Dermis blood vessel endothelial cell (primary cell): Measurements from ENCODE around the gene AGPAT3. TPM values are rescaled to one million over a fixed set of nuclear protein-coding genes. Genes with fewer than 3 reads are reported as not detected.

Source experiments
- DNase-seq: peaks from one replicate; pipeline ENCODE4 v3.0.0; 2010
- total RNA-seq: library from RNA; depleted of rRNA; stranded (reverse); fragments of >200 nt; gene quantifications from 2 replicates; pipeline ENCODE4 v1.2.3, GENCODE V29; 2014

AGPAT3 gene
- total RNA-seq, 1 donor from 2014 or later, result 56.8 TPM

DNA sequence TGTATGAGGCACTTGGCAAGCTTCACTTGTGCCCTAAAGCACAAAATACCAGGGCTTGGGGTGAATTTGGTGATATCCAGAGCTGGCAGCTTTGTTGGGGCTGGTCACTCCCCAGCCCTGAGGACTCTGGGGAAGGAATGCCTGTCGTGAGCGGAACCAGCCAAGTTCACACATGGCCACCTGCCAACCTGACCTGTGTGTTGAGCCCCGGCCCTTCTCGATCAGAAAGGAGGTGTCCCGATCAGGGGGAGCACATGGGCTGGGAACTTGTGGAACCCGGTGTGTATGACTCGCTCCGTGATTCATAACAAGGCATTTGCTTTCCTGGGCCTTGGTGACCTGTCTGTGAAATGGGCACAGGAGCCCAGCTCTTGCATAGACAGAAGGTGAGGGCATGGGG, 43.1 kb downstream of the AGPAT3 start:
- no peak for DNase-seq

DNA sequence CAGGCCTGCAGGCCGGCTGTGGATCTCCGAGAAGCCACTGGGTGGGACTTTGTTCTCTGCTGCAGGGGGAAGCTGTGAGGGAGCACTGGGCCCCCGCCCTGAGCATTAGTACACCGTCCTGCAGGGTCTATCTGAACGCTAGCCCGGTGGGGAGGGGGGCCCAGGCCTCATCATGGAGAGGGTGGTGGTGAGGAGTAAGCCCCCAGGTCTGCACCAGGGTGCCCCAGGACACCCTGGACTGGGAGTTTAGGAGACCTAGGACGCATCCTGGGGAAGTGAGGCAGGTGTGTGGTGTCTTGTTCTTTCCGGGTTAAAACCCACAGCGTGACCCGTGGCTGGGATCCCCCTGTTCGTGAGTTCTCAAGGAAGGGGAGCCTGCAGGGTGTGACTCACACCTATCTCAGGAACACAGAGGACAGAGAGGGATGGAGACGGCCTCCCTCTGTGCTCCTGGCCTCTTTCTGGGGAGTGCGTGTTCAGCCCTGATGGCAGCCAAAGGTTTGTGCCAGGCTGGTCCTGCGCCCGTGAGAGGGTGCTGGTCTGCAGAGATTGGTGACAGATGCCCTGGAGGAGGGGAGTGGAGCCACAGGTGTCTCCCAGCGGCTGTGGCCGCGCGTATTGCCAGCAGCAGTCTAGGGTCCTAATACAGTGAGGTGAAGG, 44.8 kb downstream of the AGPAT3 start:
- DNase-seq, result no peak

DNA sequence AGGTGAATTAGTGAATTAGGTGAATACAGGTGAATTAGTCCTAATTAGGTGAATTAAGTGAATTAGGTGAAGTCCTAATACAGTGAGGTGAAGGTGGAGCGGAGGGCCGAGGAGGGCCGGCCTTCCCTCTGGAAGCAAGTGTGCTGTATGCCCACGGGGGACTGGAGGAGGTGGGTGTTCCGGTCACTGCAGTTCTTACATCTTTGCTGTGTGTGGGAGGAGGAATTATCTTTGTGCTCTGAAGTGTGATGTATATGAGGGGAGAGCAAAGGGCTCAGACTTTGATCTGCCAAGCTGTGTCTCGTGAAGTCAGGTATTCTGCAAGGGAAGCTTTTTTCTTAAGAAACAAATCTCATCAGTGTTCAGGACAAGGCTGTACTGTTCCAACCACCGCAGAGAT, 45.4 kb downstream of the AGPAT3 start:
- DNase-seq, result no peak

DNA sequence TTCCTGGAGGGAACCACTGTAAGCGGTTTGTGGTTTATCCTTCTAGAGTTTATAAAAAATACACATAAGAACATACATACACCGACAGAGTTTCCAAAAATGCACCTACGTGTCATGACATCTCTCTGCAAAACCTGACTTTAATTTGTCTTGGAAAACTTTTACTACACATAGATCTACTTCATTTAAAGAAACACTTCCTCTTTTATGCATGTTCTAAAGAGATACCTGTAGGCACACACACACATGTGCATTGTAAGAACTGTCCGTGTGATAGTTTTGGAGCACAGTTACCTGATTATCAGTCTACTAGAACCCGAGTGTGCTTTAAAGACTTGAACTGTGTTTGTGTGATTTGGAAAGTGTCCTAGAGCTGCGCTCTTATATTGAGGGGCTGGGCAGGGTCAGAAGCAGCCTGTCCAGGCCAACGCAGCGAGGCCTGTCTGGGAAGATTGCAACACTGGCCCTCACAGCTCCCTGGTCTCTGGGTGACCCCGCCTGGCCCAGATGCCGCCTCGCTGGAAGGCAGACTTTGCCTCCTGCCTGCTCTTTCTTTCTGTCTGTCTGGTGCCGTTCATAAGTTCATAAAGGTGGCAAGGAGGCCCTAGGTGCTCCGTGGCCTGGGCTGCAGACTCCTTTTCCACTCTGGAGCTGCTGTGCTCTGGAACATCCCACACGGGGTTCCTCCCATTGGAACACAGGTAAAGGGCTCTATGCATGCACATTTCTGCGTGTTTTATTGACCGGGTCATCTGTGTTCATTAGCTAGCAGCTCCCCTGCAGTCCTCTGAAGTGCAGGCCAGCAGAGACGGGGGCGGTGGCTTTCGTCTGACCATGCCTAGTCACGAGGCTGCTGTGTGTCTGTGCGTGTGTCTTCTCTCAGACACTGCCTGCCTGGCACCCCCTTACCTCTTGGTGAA, 46.3 kb downstream of the AGPAT3 start:
- DNase-seq, result no peak

DNA sequence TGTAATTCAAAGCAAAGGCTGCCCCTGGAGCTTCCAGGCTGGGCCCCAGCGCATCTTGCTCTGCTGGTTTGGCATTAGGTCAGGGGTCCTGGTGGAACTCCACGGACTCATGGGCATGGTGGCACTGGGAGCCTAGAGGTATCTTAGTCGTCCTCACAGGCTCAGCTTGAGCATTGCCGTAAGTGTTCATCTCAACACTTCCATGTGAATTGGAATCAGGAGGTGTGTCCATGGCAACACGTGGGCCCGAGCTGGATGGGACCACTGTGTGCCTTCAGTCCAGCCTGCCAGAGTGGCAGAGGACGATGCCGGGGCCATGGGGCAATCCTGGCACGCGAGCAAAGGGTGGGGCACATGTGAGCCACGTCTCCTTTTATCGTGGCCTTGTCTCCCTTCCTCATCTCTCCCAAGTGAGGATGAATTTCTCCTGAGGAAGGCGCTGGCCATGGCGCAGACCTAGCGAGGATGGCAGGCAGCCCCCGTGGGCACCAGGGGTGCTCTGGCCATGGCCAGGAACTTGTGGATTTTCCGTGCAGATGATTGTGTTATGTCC, 47.0 kb downstream of the AGPAT3 start:
- no peak for DNase-seq

DNA sequence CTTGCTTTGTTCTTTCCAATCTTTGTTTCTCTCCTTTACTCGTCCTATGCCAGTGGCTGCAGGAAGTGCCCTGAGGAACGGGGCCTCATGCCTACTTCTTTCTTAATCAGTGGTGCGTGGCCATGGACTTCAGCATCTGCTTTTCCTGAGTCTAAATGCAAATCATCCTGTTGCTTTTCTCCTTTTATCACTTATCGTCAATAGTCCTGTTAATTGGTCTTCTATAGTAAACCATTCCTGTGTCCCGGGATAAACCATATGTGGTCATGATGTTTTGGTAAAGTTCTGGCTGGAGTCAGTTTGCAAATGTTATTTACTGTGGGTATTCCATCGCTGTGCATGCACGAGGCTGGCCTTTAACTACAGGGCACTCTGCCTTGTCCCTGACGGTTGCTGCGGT, 47.5 kb downstream of the AGPAT3 start:
- no peak for DNase-seq

DNA sequence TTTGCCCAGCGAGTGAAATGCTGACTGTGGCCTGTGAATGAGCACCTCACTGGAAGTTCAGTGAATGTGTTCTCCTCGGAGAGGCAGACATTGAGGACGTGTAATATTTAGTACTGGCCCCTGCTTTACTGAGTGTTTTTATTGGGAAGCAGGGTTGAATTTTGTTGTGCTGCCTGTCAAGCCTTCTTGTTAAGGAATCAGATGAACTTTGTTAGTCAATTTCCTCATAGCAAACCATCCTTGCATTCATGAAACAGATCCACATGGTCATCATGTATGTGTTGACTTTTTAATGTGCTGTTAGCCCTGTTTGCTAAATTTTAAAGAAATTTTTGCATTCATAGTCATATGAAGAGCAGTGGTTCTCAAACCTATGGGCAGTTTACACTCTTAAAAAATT, 47.9 kb downstream of the AGPAT3 start:
- DNase-seq, result no peak

DNA sequence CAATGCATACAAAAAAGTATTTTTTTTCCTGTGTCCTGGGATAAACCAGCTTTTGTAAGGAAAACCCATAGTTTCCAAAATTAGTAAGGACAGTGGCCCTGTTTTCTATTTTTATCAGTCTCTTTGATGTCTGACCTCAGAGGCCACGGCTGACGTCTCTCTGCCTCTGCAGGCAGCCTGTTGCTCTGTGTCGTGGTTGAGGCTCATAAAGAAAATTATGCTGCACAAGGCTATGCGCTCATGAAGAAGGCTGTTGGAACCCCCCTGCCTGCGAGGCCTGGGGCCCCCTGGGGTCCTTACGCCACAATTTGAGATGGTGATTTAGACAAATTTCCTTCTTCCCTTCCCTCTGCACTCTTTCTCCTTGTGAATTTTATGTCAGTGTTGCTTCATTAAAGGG, 48.9 kb downstream of the AGPAT3 start:
- no peak for DNase-seq

DNA sequence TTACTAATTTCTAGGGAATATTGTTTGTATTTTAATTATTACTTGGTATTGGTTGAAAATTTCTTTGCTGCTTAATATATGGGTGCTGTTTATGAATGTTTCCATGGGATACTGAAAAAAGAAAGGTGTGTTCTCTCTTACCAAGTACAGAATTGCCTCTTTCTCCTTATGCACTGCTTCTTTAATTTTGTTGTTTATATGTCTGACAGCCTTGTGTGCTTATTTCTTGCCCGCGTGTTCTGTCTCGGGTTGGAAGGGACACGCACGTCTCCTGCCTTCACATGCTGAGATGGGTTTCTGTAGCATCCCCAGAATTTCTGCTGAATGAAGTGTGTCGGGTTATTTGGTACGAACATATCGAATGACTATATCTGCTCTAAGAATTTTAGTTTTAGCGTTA, 51.1 kb downstream of the AGPAT3 start:
- no peak for DNase-seq

DNA sequence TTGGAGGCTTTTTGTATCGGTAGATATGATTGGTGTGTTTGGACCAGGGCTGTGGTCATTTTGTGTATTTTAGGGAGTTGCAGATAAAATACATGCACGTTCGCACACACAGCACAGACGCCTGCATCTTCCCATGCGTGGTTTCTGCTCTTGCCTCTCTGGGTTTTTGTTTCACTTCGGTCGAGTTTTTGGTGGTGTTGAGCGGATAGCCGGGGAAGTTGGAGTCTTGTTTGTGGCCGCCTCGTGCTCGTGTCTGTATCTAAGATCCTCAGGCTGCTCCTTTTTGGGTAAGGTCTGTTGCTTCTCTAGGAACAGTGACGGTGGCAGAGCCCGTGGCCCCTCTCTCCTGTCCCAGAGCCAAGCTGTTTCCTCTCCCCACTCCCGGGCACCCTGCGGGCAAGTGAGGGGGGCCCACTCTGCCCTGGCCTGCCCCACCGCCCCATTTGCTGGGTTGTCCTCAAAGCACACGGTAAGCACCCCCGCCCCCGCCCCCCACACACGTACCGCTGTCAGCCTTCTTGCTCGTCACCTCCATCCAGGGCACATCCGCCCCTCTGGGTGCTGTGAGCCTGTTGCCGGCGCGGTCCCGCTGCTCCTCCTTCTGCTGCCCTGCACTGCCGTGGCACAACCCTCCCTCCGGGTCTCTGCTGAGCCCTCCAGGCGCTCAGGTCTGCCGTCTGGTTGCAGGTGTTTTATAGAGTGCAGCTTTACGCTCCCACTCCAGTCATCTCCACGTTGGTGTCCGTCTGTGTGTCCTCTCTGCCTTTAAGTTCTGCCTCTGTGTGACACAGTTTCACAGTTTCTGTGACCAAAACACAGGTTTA, 51.9 kb downstream of the AGPAT3 start:
- DNase-seq, result no peak

DNA sequence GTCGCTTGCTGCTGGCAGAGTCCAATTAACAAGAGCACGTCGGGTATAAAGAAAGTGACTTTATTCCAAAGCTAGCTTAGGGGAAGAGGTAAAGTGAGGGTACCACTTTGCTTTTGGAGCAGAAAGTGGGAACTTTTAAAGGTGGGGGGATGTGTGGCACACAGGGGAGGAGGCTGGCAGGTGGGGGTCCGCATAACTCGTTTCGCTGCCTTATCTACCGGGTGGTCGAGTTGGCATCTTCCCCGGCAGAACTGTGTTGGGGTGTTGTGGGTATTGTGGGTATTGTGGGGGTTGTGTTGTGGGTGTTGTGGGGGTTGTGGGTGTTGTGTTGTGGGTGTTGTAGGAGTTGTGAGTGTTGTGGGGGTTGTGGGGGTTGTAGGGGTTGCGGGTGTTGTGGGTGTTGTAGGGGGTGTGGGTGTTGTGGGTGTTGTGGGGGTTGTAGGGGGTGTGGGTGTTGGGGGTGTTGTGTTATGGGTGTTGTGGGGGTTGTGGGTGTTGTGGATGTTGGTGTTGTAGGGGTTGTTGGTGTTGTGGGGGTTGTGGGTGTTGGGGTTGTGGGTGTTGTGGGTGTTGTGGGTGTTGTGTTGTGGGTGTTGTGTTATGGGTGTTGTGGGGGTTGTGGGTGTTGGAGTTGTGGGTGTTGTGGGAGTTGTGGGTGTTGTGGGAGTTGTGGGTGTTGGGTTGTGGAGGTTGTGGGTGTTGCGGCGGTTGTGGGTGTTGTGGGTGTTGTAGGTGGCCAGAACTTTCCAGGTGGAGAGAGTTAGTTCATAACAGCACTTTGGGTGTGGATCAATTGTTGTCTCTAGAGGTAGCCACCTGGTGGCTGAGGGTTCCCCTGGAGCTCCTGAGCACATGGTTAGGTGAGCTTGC, 52.7 kb downstream of the AGPAT3 start:
- no peak for DNase-seq

DNA sequence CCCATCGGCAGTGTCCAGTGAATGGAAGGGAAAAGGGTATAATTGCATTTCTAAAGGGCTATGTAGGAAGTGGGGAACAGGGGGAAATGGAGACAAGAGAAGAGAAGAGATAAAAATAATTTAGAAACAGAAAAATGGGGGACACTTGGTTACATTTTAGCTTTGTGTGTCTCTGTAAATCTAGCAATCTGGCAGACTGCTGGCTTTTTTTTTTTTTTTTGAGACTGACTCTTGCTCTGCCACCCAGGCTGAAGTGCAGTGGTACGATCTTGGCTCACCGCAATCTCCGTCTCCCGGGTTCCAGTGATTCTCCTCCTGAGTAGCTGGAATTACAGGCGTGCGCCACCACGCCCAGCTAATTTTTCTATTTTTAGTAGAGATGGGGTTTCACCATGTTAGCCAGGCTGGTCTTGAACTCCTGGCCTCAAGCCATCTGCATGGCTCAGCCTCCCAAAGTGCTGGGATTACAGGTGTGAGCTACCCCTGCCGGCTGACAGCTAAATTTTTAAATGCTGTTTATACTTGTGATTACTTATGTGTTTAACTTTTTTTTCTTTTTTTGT, 53.4 kb downstream of the AGPAT3 start:
- no peak for DNase-seq

DNA sequence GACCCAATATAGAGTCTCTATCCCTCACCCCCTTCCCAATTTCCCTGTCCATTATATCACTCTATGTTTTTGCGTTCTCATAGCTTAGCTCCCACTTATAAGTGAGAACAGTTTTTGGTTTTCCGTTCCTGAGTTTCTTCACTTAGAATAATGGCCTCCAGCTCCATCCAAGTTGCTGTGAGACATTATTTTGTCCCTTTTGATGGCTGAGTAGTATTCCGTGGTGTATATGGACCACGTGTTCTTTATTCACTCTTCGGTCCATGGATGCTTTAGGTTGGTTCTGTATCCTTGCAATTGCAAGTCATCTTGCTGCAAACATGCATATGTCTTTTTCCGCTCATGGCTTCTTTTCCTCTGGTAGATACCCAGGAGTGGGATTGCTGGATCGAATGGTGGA, 54.3 kb downstream of the AGPAT3 start:
- DNase-seq, result no peak

DNA sequence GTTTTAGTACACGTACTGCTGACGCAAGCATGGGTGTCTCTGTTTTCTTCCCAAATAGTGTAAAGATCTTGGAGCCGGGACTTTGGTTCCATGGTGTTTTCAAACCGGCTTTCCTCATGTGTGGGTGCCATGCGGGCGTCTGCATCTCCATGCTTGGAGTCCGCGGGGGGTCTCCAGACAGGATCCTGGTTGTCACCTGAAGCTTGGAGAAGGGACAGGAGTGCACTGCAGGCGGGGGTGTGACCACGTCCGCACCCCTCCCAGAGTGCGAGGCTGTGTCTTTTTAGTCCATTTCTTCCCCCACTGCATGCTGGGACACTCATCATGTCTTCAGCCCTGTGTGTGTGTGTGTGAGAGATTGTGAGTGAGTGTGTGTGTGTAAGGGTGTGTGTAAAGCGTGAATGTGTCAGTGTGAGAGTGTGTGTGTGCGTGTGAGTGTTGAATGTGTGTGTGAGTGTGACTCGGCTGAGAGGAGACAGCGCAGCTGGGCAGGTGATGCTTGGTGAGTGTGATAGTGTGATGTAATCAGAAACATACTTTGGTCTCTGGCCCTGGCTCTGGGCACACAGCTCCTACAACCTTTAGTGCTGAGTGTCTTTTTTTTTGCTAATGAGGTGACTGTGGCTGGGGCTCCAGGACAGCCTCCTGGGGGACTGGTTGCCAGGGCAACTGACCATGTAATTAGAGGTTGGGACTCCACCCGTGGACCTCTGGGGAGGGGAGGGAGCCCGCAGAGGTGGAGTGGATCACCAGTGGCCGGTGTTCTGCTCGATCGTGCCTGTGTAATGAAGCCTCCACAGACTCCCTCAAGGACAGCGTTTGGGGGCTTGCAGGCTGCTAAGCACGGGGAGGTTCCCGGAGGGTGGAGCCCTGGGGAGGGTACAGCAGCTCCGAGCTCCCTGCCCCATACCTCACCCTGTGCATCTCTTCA, 55.1 kb downstream of the AGPAT3 start:
- DNase-seq, result no peak

DNA sequence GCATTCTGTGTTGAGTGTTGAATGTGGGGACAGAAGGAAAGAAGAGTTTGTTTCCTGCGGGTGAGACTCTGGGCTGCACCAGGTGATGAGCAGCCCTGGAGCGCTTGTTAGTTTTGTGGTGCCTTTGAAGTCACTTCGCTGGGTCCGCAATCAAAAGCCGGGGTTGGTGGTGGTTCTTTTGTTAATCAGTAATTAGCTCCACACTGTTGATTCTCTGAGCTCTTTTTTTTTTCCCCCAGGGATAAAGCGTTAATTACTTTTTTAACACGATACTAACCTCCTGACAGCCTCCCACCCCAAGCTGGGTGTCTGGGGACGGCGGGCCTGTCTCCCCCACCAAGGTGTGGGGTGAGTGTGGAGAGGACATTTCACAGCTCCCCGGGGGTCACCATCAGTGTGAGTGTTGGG, 56.6 kb downstream of the AGPAT3 start:
- no peak for DNase-seq

DNA sequence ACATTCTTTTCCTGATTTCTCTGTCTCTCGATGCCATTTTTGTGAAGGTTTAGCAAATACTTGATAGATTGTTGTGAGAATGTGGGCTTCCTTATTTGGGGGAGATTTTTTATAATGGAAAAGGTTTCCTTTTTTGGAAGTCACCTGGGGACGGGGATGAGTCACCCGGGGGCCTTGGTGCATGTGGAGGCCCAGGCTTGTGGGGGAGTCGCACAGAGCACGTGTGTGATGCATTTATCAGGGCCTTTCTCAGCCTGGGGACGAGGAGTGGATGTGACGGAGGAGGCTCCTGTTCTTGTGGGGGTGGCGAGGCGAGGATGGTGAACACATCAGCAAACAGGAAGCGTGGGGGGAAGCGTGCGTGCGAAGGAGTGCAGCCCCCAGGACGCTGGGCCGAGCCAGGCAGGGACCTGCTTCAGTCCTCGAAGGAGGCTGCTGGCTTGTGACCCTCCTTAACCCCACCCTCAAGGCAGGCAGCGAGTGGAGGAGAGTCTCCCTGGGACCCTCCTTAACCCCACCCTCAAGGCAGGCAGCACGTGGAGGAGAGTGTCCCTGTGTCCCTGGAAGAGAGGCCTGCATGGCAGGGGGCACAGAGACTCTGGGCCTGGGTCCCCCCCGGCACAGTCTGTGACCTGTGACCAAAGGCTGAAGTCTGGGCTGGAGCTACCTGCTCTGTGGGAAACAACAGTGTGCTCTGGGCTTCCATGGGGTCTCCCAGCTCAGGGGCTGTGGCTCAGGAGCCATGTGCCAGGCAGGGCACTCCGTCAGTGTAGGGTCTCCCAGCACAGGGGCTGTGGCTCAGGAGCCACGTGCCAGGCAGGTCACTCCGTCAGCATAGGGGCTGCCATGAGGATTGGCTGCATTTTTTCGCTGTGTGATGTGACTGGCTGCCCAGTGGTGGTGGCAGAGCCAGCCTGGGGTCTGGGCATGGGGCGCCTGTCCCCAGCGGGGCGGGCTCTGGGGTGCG, 57.2 kb downstream of the AGPAT3 start:
- DNase-seq, result peak; percentile 14

DNA sequence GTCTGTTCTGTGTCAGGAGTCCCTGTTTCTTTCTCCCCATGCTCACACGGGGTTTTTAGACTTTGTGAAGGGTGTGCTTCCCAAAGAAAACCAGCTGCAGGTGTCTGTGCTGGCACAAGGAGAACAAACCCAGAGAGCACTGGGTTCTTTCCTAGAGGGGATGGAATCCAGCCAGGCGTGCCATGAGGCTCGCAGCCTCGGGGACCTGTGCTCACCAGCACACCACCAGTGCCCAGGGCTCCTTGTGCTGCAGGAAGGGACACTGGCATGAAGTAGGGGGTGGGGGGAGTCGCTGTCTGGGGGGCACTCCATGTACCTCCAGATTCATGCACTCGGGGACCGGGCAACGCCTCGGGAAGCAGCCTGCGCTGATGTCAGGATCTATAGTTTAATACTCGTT, 57.9 kb downstream of the AGPAT3 start:
- DNase-seq, result no peak

DNA sequence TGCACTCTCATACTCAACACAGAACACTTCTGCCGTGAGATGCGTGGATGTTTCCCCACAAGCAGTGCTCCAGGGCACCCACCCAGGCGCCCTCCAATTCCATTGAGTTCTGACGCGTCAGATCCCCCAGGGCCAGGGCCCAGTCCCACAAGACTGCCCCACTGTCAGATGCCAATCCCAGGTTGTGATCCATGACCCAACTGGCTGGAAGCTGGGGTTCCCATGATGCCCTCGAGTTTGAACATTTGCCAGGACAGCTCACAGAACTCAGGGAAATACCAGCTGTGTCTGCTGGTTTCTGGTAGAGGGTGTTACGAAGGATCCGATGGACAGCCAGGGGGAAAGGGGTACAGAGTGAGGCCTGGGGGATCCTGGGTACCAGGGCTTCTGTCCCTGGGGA, 58.4 kb downstream of the AGPAT3 start:
- no peak for DNase-seq

DNA sequence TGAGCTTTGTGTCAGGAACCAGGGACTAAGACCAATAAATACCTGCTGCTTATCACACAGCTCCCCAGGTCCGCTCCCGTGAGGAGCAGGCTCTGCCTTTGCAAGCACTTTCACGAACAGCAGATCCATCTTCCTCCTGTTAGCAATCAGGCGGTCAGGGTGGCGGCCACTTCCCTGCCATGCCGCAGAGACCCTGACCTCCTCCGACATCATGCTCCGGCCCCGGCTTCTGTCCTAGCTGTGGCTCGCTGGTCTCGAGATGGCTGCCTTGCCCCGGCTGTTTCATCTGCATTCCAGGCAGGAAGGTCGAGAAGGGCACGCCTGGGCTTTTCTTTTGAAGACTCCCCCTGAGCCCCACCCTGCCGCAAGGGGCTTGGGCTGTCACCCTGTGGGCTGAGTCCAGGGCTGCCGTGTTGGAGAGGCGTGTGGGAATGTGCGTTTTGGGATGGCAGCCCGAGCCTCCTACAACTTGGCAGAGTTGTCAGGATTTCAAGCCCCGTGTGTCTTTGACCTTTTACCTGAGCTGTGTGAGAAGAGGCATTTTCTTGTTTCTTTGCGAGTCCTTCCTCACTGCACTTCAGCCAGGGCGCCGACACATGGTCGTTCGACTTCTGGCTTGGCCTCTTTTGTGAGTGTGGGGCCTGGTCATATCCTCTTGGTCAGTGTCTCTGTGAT, 59.5 kb downstream of the AGPAT3 start:
- no peak for DNase-seq
